ENCODE data around the gene HAUS7.

Gene HAUS7

DNA sequence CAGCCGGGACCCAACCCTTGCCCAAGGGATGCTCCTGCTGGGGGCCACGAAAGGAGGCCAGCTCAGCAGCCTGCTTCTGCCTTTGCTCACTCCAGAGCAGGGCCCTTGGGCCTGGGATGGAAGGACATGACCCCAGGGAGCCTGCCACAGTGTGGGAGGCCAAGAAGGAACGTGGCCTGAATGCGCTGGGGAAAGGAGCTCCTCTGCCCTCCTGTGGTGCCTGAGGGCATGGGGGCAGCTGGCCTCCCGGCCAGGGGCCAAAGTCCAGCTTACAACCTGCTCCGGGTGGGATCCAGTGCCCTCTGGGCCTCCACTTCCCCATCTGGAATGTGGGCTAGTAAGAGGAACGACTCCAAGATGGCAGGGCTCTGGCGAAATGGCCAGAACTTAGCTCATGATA, 45.1 kb upstream of the HAUS7 start:
- no peaks in the 10 kb centered on the region for H3K4me1 ChIP-seq (ENCODE audit: control insufficient read depth, insufficient read depth, low read length)
- TF ChIP-seq ZNF677 (tag by site-specific recombination; IDR thresholded peaks at IDR 0.05) (no peak), ZNF473 (tag by site-specific recombination; IDR thresholded peaks at IDR 0.05) (no peak), ZNF629 (tag by site-specific recombination; IDR thresholded peaks at IDR 0.05) (no peak), GLIS2 (tag by site-specific recombination; IDR thresholded peaks at IDR 0.05) (peak; percentile 33; the same call in 1 of the 2 replicates)
- TF ChIP-seq, protein P1, sequence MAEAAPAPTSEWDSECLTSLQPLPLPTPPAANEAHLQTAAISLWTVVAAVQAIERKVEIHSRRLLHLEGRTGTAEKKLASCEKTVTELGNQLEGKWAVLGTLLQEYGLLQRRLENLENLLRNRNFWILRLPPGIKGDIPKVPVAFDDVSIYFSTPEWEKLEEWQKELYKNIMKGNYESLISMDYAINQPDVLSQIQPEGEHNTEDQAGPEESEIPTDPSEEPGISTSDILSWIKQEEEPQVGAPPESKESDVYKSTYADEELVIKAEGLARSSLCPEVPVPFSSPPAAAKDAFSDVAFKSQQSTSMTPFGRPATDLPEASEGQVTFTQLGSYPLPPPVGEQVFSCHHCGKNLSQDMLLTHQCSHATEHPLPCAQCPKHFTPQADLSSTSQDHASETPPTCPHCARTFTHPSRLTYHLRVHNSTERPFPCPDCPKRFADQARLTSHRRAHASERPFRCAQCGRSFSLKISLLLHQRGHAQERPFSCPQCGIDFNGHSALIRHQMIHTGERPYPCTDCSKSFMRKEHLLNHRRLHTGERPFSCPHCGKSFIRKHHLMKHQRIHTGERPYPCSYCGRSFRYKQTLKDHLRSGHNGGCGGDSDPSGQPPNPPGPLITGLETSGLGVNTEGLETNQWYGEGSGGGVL (tag by site-specific recombination; IDR thresholded peaks at IDR 0.05), result no peak
- TF ChIP-seq, protein P2, sequence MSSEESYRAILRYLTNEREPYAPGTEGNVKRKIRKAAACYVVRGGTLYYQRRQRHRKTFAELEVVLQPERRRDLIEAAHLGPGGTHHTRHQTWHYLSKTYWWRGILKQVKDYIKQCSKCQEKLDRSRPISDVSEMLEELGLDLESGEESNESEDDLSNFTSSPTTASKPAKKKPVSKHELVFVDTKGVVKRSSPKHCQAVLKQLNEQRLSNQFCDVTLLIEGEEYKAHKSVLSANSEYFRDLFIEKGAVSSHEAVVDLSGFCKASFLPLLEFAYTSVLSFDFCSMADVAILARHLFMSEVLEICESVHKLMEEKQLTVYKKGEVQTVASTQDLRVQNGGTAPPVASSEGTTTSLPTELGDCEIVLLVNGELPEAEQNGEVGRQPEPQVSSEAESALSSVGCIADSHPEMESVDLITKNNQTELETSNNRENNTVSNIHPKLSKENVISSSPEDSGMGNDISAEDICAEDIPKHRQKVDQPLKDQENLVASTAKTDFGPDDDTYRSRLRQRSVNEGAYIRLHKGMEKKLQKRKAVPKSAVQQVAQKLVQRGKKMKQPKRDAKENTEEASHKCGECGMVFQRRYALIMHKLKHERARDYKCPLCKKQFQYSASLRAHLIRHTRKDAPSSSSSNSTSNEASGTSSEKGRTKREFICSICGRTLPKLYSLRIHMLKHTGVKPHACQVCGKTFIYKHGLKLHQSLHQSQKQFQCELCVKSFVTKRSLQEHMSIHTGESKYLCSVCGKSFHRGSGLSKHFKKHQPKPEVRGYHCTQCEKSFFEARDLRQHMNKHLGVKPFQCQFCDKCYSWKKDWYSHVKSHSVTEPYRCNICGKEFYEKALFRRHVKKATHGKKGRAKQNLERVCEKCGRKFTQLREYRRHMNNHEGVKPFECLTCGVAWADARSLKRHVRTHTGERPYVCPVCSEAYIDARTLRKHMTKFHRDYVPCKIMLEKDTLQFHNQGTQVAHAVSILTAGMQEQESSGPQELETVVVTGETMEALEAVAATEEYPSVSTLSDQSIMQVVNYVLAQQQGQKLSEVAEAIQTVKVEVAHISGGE (tag by site-specific recombination; conservative IDR thresholded peaks at IDR 0.05; ENCODE audit: low read depth), result no peak
- H3K36me3 ChIP-seq (ENCODE audit: control insufficient read depth in 2 of 2, insufficient read depth in 1 of 2, low read length in 2 of 2), result no peaks in the 10 kb centered on the region
- POLR2A ChIA-PET, result no interaction called here
- H3K4me3 ChIP-seq (ENCODE audit: low read depth, low read length), result no peak overlapping the region
- no peak overlapping the region for H3K27ac ChIP-seq (ENCODE audit: extremely low read depth, low read depth, low read length)
- no peaks in the 10 kb centered on the region for H3K9me3 ChIP-seq (ENCODE audit: control insufficient read depth, insufficient read depth, low read depth, low read length)
- CTCF ChIA-PET, result interaction anchor here (0.6 to 2.1 kb wide), 4 partner anchors 9 to 64 kb away, joined by 3 to 11 read pairs (median 6); partner anchors contain the start of gene HAUS7

DNA sequence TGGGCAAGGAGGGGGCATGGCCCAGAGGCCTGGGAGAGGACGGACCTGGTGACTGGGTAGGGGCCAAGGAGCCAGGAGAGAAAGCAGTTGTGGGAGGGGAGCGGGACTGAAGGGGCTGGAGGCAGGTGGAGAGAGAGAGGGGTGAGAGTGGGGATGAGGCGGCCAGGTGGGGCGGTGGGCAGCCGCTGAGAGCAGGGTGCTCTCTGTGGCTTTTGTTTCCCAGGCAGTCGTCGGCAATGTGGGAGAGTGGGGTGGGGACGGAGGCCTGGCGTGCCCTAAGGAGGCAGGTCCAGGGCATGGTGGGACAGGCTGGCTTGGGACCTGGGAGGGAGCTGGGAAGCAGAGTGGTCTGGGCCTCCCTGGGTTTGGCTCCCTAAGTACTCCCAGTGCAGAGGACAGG, 43.9 kb upstream of the HAUS7 start:
- ChIA-PET POLR2A (no interaction called here), CTCF (interaction anchor here (1.8 kb wide), 1 partner anchor 43 kb away, joined by 8 read pairs; the partner anchor contains the start of gene HAUS7)

DNA sequence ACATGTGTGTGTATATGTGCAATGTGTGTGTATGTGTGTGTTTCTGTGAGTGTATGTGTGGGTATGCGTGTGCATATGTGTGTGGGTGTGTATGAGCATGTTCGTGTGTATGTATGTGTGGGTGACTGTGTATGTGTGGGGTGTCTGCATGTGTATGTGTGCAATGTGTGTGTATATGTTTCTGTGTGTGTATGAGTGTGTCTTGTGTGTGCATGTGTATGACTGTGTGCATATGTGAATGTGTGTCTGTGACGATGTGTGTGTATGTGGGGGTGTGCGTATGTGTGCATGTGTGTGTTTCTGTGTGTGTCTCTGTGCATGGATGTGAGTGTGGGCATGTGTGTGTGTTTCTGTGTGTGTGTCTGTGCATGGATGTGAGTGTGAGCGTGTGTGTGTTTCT, 42.9 kb upstream of the HAUS7 start:
- no peak overlapping the region for H3K4me3 ChIP-seq (ENCODE audit: low read depth, low read length)
- TF ChIP-seq ZNF544 (tag by site-specific recombination; IDR thresholded peaks at IDR 0.05) (0 out of 2 replicates have a peak, but pooled peaks have one; percentile 15), ZNF571 (tag by site-specific recombination; IDR thresholded peaks at IDR 0.05) (peak; percentile 82; the same call in 1 of the 2 replicates), EGR2 (tag by site-specific recombination; IDR thresholded peaks at IDR 0.05; ENCODE audit: low read depth) (peak; percentile 20; the same call in 1 of the 2 replicates), ZFHX2 (tag by site-specific recombination; conservative IDR thresholded peaks at IDR 0.05) (peak; percentile 8), ZFP3 (tag by site-specific recombination; IDR thresholded peaks at IDR 0.05; ENCODE audit: low read depth) (no peak)
- TF ChIP-seq, protein P3, sequence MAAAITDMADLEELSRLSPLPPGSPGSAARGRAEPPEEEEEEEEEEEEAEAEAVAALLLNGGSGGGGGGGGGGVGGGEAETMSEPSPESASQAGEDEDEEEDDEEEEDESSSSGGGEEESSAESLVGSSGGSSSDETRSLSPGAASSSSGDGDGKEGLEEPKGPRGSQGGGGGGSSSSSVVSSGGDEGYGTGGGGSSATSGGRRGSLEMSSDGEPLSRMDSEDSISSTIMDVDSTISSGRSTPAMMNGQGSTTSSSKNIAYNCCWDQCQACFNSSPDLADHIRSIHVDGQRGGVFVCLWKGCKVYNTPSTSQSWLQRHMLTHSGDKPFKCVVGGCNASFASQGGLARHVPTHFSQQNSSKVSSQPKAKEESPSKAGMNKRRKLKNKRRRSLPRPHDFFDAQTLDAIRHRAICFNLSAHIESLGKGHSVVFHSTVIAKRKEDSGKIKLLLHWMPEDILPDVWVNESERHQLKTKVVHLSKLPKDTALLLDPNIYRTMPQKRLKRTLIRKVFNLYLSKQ (tag by site-specific recombination; IDR thresholded peaks at IDR 0.05; ENCODE audit: borderline replicate concordance), result 0 out of 2 replicates have a peak, but pooled peaks have one; percentile 18
- TF ChIP-seq, protein P4, sequence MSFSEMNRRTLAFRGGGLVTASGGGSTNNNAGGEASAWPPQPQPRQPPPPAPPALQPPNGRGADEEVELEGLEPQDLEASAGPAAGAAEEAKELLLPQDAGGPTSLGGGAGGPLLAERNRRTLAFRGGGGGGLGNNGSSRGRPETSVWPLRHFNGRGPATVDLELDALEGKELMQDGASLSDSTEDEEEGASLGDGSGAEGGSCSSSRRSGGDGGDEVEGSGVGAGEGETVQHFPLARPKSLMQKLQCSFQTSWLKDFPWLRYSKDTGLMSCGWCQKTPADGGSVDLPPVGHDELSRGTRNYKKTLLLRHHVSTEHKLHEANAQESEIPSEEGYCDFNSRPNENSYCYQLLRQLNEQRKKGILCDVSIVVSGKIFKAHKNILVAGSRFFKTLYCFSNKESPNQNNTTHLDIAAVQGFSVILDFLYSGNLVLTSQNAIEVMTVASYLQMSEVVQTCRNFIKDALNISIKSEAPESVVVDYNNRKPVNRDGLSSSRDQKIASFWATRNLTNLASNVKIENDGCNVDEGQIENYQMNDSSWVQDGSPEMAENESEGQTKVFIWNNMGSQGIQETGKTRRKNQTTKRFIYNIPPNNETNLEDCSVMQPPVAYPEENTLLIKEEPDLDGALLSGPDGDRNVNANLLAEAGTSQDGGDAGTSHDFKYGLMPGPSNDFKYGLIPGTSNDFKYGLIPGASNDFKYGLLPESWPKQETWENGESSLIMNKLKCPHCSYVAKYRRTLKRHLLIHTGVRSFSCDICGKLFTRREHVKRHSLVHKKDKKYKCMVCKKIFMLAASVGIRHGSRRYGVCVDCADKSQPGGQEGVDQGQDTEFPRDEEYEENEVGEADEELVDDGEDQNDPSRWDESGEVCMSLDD (tag by site-specific recombination; IDR thresholded peaks at IDR 0.05), result no peak
- TF ChIP-seq, protein P5, sequence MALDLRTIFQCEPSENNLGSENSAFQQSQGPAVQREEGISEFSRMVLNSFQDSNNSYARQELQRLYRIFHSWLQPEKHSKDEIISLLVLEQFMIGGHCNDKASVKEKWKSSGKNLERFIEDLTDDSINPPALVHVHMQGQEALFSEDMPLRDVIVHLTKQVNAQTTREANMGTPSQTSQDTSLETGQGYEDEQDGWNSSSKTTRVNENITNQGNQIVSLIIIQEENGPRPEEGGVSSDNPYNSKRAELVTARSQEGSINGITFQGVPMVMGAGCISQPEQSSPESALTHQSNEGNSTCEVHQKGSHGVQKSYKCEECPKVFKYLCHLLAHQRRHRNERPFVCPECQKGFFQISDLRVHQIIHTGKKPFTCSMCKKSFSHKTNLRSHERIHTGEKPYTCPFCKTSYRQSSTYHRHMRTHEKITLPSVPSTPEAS (tag by site-specific recombination; IDR thresholded peaks at IDR 0.05), result peak; percentile 83
- no peaks in the 10 kb centered on the region for H3K36me3 ChIP-seq (ENCODE audit: control insufficient read depth in 2 of 2, insufficient read depth in 1 of 2, low read length in 2 of 2)
- ChIA-PET CTCF (no interaction called here), POLR2A (no interaction called here)
- no peak overlapping the region for H3K27ac ChIP-seq (ENCODE audit: extremely low read depth, low read depth, low read length)
- H3K4me1 ChIP-seq (ENCODE audit: control insufficient read depth, insufficient read depth, low read length), result no peaks in the 10 kb centered on the region
- H3K9me3 ChIP-seq (ENCODE audit: control insufficient read depth, insufficient read depth, low read depth, low read length), result no peaks in the 10 kb centered on the region

More for the DNA sequence above, 43.9 kb upstream of the HAUS7 start:
- H3K9me3 ChIP-seq (ENCODE audit: control insufficient read depth, insufficient read depth, low read depth, low read length), result no peaks in the 10 kb centered on the region
- no peaks in the 10 kb centered on the region for H3K4me1 ChIP-seq (ENCODE audit: control insufficient read depth, insufficient read depth, low read length)
- no peak overlapping the region for H3K27ac ChIP-seq (ENCODE audit: extremely low read depth, low read depth, low read length)
- no peak for TF ChIP-seq ZSCAN16 (tag by site-specific recombination; IDR thresholded peaks at IDR 0.05)
- no peak for TF ChIP-seq ZNF239 (tag by site-specific recombination; IDR thresholded peaks at IDR 0.05)
- no peak for TF ChIP-seq ZNF626 (tag by site-specific recombination; IDR thresholded peaks at IDR 0.05)
- no peak for TF ChIP-seq ZNF23 (tag by site-specific recombination; IDR thresholded peaks at IDR 0.05; ENCODE audit: borderline replicate concordance)
- no peak for TF ChIP-seq GLI4 (tag by site-specific recombination; IDR thresholded peaks at IDR 0.05)
- TF ChIP-seq ZFP41 (tag by site-specific recombination; IDR thresholded peaks at IDR 0.05; ENCODE audit: borderline replicate concordance), result no peak
- TF ChIP-seq ZNF48 (tag by site-specific recombination; IDR thresholded peaks at IDR 0.05), result no peak
- TF ChIP-seq KLF9 (tag by site-specific recombination; IDR thresholded peaks at IDR 0.05; ENCODE audit: low read depth), result no peak
- no peak for TF ChIP-seq ZNF211 (tag by site-specific recombination; IDR thresholded peaks at IDR 0.05; ENCODE audit: low read depth)
- no peaks in the 10 kb centered on the region for H3K36me3 ChIP-seq (ENCODE audit: control insufficient read depth in 2 of 2, insufficient read depth in 1 of 2, low read length in 2 of 2)
- no peak overlapping the region for H3K4me3 ChIP-seq (ENCODE audit: low read depth, low read length)

All from HEK293 (cell line).